GM21825 (cell line): ENCODE results near the gene HHAT.
A peak's percentile ranks its signal among the peaks of the same experiment; 100 is the strongest.

Experiments used
- ATAC-seq: cut with Tn5 transposase; IDR thresholded peaks from one replicate; pipeline ENCODE4 v1.9.1; 2021; ENCODE audit warnings: mild to moderate bottlenecking, moderate library complexity; ENCODE audit not compliant: unreplicated experiment

The HHAT gene

GRCh38 chr1:210531475-210532222 lies 202.9 kb downstream of the HHAT start:
- no peak for ATAC-seq

DNA sequence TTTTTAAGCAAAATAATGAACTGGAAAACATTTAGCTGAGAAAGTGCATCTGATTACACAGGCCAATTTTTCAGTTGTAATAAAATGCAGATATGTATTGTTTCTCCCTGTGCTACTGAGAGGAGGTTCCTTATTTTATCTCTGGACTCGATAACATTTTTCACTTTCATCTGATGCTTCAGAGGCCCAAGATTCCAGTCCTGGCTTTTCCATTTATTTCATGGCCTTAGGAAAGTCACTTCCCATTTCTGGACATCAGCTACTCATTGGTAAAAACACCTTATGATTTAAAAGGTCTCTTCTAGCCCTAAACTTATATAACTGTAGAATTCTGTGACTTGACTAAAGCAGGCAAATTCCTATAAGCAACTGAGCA lies 203.5 kb downstream of the HHAT start:
- ATAC-seq, result no peak

DNA sequence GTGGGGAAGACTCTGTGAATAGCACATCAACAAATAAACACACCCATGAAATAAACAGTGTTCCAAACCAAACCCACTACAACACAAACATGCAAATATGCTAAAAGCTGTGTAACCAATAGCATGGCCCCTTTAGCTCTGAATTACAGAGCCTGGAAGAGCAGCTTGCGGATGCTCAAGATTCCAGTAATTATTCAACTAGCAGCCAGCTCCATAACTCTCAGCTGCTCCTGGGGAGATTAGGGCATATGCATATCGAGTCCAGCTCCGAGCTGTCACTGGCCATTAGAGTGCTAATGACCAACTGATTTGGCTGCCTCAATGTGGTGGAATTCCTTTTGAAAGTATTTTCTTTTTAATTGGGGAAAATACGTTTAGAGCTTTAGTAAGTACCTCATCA lies 207.1 kb downstream of the HHAT start:
- no peak for ATAC-seq

DNA sequence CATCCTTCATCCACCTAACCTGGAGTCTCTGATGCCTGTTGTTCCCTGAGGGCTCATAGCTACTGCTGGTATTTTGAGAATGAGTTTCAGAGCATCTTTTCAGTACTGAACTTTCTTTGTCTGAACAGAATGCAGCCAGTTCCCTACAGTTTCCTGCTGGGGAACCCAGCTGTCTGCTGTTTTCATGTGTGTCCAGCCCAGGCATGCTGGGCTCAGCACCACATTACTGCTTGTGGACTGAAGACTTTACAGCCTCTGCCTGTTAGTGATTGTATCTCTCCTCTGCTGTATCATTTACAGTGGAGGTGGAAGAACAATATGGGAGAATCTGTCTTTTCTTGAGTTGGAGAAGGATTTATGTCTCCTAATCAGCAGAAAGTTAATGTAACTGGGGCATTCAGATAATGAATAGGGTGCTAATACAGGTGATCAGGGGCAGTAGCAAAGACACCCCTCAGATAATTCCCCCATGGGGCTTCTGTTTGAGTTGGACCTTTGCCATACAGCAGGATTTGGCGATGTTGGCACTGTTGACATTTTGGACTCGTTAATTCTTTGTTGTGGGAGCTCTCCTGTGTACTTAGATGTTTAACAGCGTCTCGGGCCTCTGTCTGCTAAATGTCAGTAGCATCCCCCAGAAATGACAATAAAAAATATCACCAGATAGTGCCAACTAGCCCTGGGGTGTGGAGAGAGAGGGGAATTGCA lies 207.7 kb downstream of the HHAT start:
- ATAC-seq, result no peak

DNA sequence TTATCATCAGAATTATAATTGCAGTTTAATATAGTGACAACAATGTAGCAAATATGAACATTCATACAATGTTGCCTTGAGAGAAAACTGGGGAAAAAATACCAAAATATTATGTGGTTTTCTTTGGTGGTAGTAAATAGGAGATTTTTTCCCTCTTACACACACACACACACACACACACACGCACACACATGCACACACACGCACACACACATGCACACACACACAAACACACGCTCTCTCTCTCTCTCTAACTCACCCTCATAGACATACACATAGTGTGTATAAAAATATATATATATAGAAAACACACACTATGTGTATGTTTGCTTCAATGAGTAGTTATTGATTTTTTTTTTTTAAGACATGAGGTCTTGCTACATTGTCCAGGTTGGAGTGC lies 211.6 kb downstream of the HHAT start:
- no peak for ATAC-seq

DNA sequence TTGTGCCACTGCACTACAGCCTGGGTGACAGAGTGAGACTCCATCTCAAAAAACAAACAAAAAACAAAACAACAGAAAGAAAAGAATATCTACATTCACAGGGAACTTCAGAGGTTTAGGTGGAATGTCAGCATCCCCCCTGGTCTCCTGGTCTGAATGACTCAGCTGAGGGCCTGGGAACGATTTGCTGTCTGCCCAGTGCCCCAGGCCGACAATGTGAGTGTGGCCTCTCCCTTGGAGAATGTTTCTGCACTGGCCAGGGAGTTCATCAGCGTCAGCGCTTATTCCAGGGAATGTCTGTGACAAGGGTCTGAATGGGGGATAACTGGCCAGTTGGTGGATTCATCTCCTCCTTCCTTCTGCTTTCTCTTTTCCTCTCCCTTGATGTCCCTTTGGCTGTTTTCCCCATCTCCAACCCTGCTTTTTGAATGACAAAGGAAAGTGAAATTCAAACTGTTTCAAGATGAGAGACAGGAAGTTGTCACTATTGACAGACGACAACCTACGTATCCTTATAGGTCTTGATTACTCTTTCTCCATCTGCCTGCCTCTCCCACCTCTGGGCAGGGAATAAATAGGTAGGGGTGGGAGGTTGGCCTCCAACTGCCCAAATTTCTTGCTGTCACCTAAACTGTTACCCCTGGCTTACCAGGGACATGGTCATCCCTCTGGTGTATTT lies 213.1 kb downstream of the HHAT start:
- no peak for ATAC-seq

- ATAC-seq, result no peak
These were observed 223.2 kb downstream of the HHAT start for GRCh38 chr1:210551899-210552298.

GRCh38 chr1:210553711-210554110 lies 225.0 kb downstream of the HHAT start:
- ATAC-seq, result no peak

DNA sequence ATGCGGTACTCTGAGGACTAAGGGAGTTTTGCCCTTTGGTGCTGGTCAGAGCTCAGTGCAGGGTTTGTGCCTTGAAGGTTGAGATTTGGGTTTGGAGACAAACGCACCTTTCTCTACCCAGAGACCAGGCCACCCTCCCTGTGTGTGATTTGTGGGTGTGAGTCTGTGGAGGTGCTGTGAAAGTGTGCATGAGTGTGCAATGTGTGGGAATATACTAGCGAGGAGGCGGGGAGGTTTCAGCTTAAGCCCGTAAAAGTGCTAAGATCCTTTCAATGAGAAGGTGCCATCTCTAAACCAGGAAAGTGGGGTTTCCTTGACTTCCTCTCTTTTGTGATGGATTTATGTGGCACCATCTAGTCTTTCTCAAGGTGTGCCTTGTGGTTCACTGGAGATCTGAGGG lies 225.7 kb downstream of the HHAT start:
- ATAC-seq, result no peak

- ATAC-seq, result no peak
These were observed 227.8 kb downstream of the HHAT start for GRCh38 chr1:210556475-210556874.

DNA sequence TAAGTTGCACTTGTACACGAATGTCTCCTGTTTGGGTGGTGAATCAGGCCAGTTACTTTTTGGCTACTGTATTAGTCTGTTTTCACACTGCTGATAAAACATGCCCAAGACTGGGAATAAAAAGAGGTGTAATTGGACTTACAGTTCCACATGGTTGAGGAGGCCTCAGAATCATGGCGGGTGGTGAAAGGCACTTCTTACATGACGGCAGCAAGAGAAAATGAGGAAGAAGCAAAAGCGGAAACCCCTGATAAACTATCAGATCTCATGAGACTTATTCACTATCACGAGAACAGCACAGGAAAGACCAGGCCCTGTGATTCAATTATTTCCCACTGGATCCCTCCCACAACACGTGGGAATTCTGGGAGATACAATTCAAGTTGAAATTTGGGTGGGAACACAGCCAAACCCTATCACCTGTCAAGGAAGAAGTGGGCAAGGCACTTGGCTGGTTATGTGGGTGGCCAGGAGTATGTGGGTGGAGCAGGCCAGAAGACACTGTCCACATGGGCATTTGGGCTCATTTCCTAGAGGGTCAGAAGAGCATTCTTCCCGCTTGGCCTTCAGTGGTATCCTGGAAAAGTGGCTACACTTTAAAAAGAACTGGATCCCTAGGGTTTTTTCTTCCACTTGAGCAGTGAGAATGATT lies 228.8 kb downstream of the HHAT start:
- ATAC-seq, result no peak

DNA sequence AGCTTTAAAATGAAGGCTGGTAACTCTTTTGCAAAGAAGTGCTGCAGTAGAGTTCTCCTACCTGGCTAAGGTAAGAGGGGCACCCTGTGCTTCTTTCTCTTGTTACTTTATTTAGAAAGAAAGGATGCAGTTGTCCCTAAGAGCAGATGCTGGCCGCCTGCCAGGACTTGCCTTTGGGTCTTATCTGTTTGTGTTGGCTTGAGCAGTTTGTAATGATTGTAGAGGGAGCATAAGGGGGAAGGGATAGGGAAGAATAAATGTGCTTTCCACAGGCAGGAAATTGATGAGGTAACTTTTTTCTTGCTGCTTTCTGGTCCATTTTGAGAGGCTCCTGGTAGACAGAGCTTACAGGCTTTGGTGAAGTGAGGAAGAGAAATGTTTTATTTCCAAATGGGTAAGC lies 229.6 kb downstream of the HHAT start:
- ATAC-seq, result no peak

DNA sequence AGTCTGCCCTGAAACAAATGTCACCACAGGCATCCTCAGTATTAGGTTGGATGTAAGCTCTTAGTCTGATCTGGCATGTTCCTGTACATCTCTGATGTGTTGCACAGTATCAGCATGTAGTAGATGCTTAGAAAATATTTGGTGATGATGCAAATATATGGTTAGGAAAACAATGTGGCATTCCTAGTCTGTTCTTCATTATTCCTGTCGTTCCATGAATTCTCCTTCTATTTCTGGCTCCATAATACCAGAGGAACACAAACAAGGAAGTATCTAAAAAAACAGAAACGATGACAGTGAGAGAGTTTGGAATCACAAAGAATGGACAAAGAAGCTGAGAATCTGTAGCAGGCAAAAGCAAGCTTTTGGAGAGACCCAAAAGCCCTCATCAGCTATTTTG lies 236.6 kb downstream of the HHAT start:
- no peak for ATAC-seq

DNA sequence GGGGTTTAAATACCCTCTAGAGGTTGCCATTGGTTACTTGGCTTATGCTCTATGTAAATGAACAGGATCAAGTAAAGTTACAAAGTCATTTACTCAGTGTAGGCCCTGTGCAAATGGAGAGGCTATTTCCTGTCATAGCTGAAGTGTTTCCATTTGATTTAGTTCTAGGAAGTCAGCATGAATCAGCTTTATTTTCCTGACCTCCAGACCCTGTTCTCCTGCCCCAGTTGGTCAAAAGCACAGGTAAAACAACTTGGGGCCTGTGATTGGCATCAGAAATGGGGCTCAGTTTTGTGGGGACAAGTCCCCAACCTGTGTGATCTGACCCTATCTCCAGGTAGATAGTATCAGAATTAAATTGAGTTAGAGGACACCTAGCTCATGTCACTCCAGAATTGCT lies 239.9 kb downstream of the HHAT start:
- ATAC-seq, result no peak

GRCh38 chr1:210570116-210570515 lies 241.4 kb downstream of the HHAT start:
- no peak for ATAC-seq

GRCh38 chr1:210571356-210572284 lies 242.9 kb downstream of the HHAT start:
- ATAC-seq, result no peak

DNA sequence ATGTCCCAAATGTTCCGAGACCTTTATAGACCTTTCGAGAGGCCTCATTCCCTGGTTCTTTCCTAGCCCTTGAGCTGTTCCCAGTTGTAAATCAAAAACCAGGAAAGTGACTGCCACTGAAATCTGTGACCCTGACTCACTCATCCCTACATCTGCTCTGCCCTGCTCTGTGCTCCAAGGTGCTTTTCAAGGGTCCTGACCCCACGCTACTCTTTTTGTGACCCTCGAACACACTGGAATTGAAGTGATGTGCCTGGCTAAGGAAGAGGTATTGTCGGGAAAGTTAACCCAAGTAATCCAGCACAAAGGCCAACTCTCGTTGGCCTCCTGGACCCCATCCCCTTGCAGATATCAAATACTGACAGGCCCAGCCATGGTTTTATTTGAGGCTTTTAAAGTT lies 244.4 kb downstream of the HHAT start:
- ATAC-seq, result no peak

DNA sequence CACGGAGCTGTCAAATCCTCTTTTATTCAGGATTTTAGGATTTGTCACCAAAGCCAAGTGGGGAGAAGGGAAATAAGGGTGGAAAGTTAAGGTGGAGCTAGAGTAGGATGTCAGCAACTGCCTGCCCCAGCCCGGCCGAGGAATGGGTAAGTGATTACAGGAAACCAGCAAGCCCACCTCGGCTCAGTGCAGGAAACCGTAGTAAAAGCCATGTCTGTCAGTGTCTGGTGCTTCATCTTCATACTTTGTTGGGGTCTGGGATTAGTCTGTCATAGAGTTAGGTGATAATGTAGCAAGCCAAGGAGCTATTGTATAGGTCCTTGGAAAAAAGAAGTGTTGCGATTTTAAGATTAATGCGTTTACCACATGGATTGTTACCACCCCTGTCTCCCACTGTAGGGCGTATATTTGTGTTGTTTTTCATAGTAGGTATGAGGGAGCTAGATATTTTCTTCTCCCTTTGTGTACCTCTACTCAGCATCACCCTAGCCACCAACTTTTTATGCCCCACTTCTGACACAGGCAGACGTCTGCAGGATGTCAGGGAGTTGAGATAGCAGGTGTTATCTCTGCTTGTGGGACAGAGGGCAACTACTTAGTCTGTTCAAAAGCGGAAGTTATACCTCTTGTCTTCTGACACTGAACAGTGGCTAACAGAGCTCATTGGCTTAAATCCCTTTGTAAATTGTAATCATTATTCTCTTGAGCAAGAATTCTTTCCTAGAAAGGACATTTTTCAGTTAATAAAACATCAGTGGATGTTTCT lies 253.7 kb downstream of the HHAT start:
- ATAC-seq, result no peak

- ATAC-seq, result peak; percentile 75
These were observed 255.9 kb downstream of the HHAT start for GRCh38 chr1:210584439-210585113.
